Activated T-helper 1 cell treated with Interleukin-2 at 50 U/mL for 16 hours (primary cell): ENCODE results near the gene KIF21A.
"Not testable (repeated sequence)": the region's sequence is repeated elsewhere in the genome, so short reads cannot be mapped to it uniquely, and the experiment has no call there.

ENCODE experiments used
- DNase-seq: peaks from one replicate; pipeline ENCODE4 v3.0.0-alpha.2; 2020; ENCODE audit warnings: low read depth

The KIF21A gene

GRCh38 chr12:39344926-39345325 is 98.0 kb downstream of the KIF21A start:
- DNase-seq = no peak

GRCh38 chr12:39343665-39344064 is 99.3 kb downstream of the KIF21A start:
- DNase-seq = no peak

- no peak for DNase-seq
Observed at GRCh38 chr12:39341761-39342160, 101.2 kb downstream of the KIF21A start.

- no peak for DNase-seq
Observed at GRCh38 chr12:39341179-39341578, 101.7 kb downstream of the KIF21A start.

- DNase-seq = no peak
Observed at GRCh38 chr12:39332661-39333175, 110.2 kb downstream of the KIF21A start.

- DNase-seq = no peak
Observed at GRCh38 chr12:39331539-39332261, 111.2 kb downstream of the KIF21A start.

GRCh38 chr12:39329876-39330275 is 113.0 kb downstream of the KIF21A start:
- no peak for DNase-seq

GRCh38 chr12:39329018-39329417 is 113.9 kb downstream of the KIF21A start:
- DNase-seq = no peak

- DNase-seq = no peak
Observed at GRCh38 chr12:39327965-39328364, 115.0 kb downstream of the KIF21A start.

GRCh38 chr12:39327510-39327909 is 115.4 kb downstream of the KIF21A start:
- DNase-seq = no peak

GRCh38 chr12:39319180-39319579 is 123.7 kb downstream of the KIF21A start:
- DNase-seq = no peak

- no peak for DNase-seq
Observed at GRCh38 chr12:39314547-39314946, 128.4 kb downstream of the KIF21A start.

- no peak for DNase-seq
Observed at GRCh38 chr12:39309516-39309915, 133.4 kb downstream of the KIF21A start.

GRCh38 chr12:39301422-39301821 is 141.5 kb downstream of the KIF21A start:
- DNase-seq = no peak

GRCh38 chr12:39300799-39301198 is 142.1 kb downstream of the KIF21A start:
- DNase-seq = no peak

- DNase-seq = no peak
Observed at GRCh38 chr12:39297891-39298290, 145.0 kb downstream of the KIF21A start.

GRCh38 chr12:39296496-39296895 is 146.4 kb downstream of the KIF21A start:
- no peak for DNase-seq

GRCh38 chr12:39295593-39295992 is 147.3 kb downstream of the KIF21A start:
- DNase-seq = not testable (repeated sequence)

- no peak for DNase-seq
Observed at GRCh38 chr12:39294715-39295114, 148.2 kb downstream of the KIF21A start.

- no peak for DNase-seq
Observed at GRCh38 chr12:39292125-39292630, 150.7 kb downstream of the KIF21A start.

GRCh38 chr12:39287817-39288216 is 155.1 kb downstream of the KIF21A start:
- DNase-seq = no peak

- DNase-seq = no peak
Observed at GRCh38 chr12:39287409-39287808, 155.5 kb downstream of the KIF21A start.

GRCh38 chr12:39278426-39278825 is 164.5 kb downstream of the KIF21A start:
- no peak for DNase-seq

GRCh38 chr12:39277416-39277815 is 165.5 kb downstream of the KIF21A start:
- DNase-seq = no peak
